ENCODE results near the gene IQCK. TPM values are rescaled to one million over a fixed set of nuclear protein-coding genes. Genes with fewer than 3 reads are reported as not detected.
A peak's percentile ranks its signal among the peaks of the same experiment; 100 is the strongest.

The IQCK gene
- total and polyA plus RNA-seq, 2 donors (not counting 1 experiment from before 2014, with no cell fraction given) = 4.6 to 9.9 TPM

DNA sequence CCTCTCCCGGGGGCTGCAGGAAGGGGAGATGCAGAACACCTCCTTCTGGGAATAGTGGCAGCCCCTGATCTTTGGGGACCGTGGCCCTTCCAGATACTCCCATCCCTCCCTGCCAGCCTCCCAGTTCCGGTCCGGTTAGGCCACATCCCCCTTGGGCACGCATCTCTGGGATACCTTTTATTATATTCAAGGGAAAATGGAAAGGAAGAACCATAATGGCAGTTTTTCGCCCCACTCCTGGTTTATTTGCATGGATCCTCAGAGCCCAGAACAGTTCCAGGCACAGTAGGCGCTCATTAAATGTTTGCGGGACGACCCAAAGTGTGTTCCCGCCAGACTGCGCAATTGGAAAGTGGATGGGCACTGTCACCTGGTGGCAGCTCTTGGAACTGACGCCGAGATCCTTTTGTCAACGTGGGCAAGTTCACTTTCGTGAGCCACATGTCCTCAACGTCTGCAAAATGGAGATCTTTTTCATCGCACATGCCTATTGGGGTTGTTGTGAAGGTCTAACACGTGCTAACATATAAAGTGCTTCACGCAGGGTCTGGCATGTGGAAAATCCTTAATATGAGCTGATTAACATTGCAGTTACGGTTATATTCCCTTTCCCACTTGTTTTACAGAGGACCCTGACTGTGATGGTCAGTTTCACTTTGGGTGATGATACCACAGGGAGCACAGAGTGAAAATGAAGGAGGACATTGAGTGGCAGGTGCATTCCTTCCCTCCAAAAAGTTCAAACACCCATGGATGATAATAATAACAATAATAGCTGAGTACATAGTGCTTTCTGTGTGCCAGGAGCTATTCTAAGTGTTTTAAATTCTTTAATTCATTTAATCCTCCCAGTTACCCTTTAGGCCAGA lies 168.2 kb downstream of the IQCK start:
- H3K4me3 ChIP-seq (replicated peaks in 1 of 4; ENCODE audit: control extremely low read depth in 1 of 4, insufficient read depth in 1 of 4, low read depth in 3 of 4, low read length in 4 of 4) = peak overlapping the region in 2 of 4 experiments; percentile 17 to 39
- H3K27me3 ChIP-seq (ENCODE audit: control insufficient read depth, insufficient read depth, low read length) = peaks cover 10% of the 10 kb centered on the region
- no peak overlapping the region for H3K9ac ChIP-seq (ENCODE audit: insufficient read depth, low read length)
- no peaks in the 10 kb centered on the region for H3K79me2 ChIP-seq (ENCODE audit: control insufficient read depth, insufficient read depth, low read length)
- DNase-seq (ENCODE audit: low read depth in 2 of 2) = peak; percentile 60 to 79
- no peaks in the 10 kb centered on the region for H4K20me1 ChIP-seq (ENCODE audit: control insufficient read depth, extremely low read depth, insufficient read depth, low read length)
- TF ChIP-seq EZH2 (IDR thresholded peaks at IDR 0.05; ENCODE audit: low read length, missing control alignments) = no peak
- TF ChIP-seq, protein P1, sequence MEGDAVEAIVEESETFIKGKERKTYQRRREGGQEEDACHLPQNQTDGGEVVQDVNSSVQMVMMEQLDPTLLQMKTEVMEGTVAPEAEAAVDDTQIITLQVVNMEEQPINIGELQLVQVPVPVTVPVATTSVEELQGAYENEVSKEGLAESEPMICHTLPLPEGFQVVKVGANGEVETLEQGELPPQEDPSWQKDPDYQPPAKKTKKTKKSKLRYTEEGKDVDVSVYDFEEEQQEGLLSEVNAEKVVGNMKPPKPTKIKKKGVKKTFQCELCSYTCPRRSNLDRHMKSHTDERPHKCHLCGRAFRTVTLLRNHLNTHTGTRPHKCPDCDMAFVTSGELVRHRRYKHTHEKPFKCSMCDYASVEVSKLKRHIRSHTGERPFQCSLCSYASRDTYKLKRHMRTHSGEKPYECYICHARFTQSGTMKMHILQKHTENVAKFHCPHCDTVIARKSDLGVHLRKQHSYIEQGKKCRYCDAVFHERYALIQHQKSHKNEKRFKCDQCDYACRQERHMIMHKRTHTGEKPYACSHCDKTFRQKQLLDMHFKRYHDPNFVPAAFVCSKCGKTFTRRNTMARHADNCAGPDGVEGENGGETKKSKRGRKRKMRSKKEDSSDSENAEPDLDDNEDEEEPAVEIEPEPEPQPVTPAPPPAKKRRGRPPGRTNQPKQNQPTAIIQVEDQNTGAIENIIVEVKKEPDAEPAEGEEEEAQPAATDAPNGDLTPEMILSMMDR (conservative IDR thresholded peaks at IDR 0.05 in 1 of 2, IDR thresholded peaks at IDR 0.05 in 1 of 2; ENCODE audit: low read depth in 1 of 2, low read length in 2 of 2) = peak; percentile 100
- peaks cover 7% of the 10 kb centered on the region for H3K4me1 ChIP-seq (ENCODE audit: control insufficient read depth, extremely low read depth, insufficient read depth, low read length)
- peak overlapping the region; percentile 67 for H3K4me2 ChIP-seq (ENCODE audit: extremely low read depth, insufficient read depth, low read length)
- no peaks in the 10 kb centered on the region for H3K36me3 ChIP-seq (ENCODE audit: control insufficient read depth, insufficient read depth, low read length)
- H3K27ac ChIP-seq (ENCODE audit: insufficient read depth, low read length) = no peak overlapping the region
- H2AFZ ChIP-seq (ENCODE audit: low read length) = peak overlapping the region; percentile 74
- H3K9me3 ChIP-seq (ENCODE audit: control insufficient read depth, insufficient read depth, low read depth, low read length) = no peaks in the 10 kb centered on the region

DNA sequence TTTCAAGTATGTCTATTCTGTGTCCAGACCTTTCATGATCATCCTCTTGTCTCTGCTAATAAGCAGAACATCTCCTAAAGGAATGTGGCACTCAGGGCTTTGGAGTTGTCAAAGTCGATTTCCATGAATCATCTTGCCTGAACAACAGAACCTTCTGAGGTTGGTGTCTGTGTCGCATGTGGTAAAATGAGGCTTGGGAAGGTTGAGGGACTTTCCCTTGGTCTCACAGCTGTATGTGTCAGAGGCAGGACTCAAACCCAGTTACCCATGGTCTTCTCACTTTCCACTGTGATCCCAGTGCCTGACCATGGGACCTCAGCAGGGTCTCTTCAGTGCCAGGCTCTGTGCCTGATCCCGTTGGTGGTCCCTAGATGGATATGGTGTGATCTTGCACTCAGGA lies 170.8 kb downstream of the IQCK start:
- Histone ChIP-seq H3K4me2 (ENCODE audit: extremely low read depth, insufficient read depth, low read length) (no peak overlapping the region), H3K27me3 (ENCODE audit: control insufficient read depth, insufficient read depth, low read length) (no peaks in the 10 kb centered on the region), H3K9ac (ENCODE audit: insufficient read depth, low read length) (no peak overlapping the region), H3K36me3 (ENCODE audit: control insufficient read depth, insufficient read depth, low read length) (no peaks in the 10 kb centered on the region), H3K27ac (ENCODE audit: insufficient read depth, low read length) (no peak overlapping the region), H3K4me3 (replicated peaks in 1 of 4; ENCODE audit: control extremely low read depth in 1 of 4, insufficient read depth in 1 of 4, low read depth in 3 of 4, low read length in 4 of 4) (no peak overlapping the region), H3K9me3 (ENCODE audit: control insufficient read depth, insufficient read depth, low read depth, low read length) (no peaks in the 10 kb centered on the region), H3K79me2 (ENCODE audit: control insufficient read depth, insufficient read depth, low read length) (no peaks in the 10 kb centered on the region), H2AFZ (ENCODE audit: low read length) (no peak overlapping the region), H4K20me1 (ENCODE audit: control insufficient read depth, extremely low read depth, insufficient read depth, low read length) (no peaks in the 10 kb centered on the region), H3K4me1 (ENCODE audit: control insufficient read depth, extremely low read depth, insufficient read depth, low read length) (peaks cover 7% of the 10 kb centered on the region)
- DNase-seq (ENCODE audit: low read depth in 2 of 2) = no peak
- TF ChIP-seq, protein P1 (conservative IDR thresholded peaks at IDR 0.05 in 1 of 2, IDR thresholded peaks at IDR 0.05 in 1 of 2; ENCODE audit: low read depth in 1 of 2, low read length in 2 of 2) = no peak
- no peak for TF ChIP-seq EZH2 (IDR thresholded peaks at IDR 0.05; ENCODE audit: low read length, missing control alignments)

DNA sequence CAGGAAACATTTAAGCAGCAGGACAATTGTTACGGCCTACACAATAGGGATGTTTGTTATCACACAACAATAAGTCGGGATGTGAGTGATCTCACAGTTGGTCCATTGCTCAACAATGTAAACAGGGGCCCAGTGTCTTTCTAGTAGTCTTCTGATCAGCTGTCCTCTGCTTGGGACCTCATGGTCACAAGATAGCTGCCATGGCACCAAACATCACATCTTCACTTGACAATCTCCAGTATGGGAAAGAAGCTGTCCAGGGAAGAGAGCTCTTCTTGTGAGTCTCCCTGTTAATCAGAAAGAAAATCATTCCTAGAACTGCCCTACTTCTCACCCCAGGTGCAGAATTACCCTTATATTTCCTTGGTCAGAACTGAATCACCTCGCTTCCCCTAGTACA lies 172.8 kb downstream of the IQCK start:
- Histone ChIP-seq H3K27ac (ENCODE audit: insufficient read depth, low read length) (no peak overlapping the region), H2AFZ (ENCODE audit: low read length) (no peak overlapping the region), H3K4me1 (ENCODE audit: control insufficient read depth, extremely low read depth, insufficient read depth, low read length) (no peaks in the 10 kb centered on the region), H3K4me2 (ENCODE audit: extremely low read depth, insufficient read depth, low read length) (no peak overlapping the region), H3K79me2 (ENCODE audit: control insufficient read depth, insufficient read depth, low read length) (no peaks in the 10 kb centered on the region), H3K27me3 (ENCODE audit: control insufficient read depth, insufficient read depth, low read length) (no peaks in the 10 kb centered on the region), H3K9ac (ENCODE audit: insufficient read depth, low read length) (no peak overlapping the region), H4K20me1 (ENCODE audit: control insufficient read depth, extremely low read depth, insufficient read depth, low read length) (no peaks in the 10 kb centered on the region), H3K4me3 (replicated peaks in 1 of 4; ENCODE audit: control extremely low read depth in 1 of 4, insufficient read depth in 1 of 4, low read depth in 3 of 4, low read length in 4 of 4) (no peak overlapping the region), H3K36me3 (ENCODE audit: control insufficient read depth, insufficient read depth, low read length) (no peaks in the 10 kb centered on the region), H3K9me3 (ENCODE audit: control insufficient read depth, insufficient read depth, low read depth, low read length) (no peaks in the 10 kb centered on the region)
- TF ChIP-seq, protein P1 (conservative IDR thresholded peaks at IDR 0.05 in 1 of 2, IDR thresholded peaks at IDR 0.05 in 1 of 2; ENCODE audit: low read depth in 1 of 2, low read length in 2 of 2) = no peak
- TF ChIP-seq EZH2 (IDR thresholded peaks at IDR 0.05; ENCODE audit: low read length, missing control alignments) = no peak
- no peak for DNase-seq (ENCODE audit: low read depth in 2 of 2)

All from fibroblast of lung (primary cell).